Measurements from ENCODE around the gene OIP5.
"Not testable (repeated sequence)": the region's sequence is repeated elsewhere in the genome, so short reads cannot be mapped to it uniquely, and the experiment has no call there.

Gene OIP5

DNA sequence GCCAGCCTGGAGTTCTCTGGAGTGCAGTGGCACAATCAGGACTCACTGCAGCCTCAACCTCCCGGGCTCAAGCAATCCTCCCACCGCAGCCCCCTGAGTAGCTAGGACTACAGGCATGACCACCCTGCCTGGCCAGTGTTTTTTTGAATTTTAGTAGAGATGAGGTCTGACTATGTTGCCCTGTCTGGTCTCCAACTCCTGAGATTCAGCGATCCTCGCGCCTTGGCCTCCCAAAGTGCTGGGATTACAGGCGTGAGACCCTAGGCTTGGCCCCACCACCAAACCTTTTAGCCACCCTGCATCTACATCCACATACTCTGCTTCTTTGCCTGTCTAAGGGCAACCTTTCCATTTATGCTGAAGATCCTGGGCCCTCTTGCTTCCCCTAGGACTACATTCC is 4.7 kb upstream of the OIP5 start:
- Histone ChIP-seq H3K4me1 (ENCODE audit: control insufficient read depth, insufficient read depth, low read length, poor library complexity, severe bottlenecking) (peaks cover 3% of the 10 kb centered on the region), H3K4me3 (ENCODE audit: insufficient read depth, low read depth, low read length, poor library complexity, severe bottlenecking) (no peak overlapping the region), H3K9me3 (ENCODE audit: control insufficient read depth, low read length) (no peaks in the 10 kb centered on the region), H3K36me3 (ENCODE audit: control insufficient read depth, insufficient read depth, low read length) (no peaks in the 10 kb centered on the region), H3K27me3 (replicated peaks; ENCODE audit: control insufficient read depth, insufficient read depth, low read length, poor library complexity, severe bottlenecking) (no peaks in the 10 kb centered on the region), H3K27ac (ENCODE audit: insufficient read depth, low read length, poor library complexity, severe bottlenecking) (no peak overlapping the region)
- no peak for DNase-seq

- Histone ChIP-seq H3K36me3 (ENCODE audit: control insufficient read depth, insufficient read depth, low read length) (no peaks in the 10 kb centered on the region), H3K4me3 (ENCODE audit: insufficient read depth, low read depth, low read length, poor library complexity, severe bottlenecking) (no peak overlapping the region), H3K4me1 (ENCODE audit: control insufficient read depth, insufficient read depth, low read length, poor library complexity, severe bottlenecking) (peaks cover 3% of the 10 kb centered on the region), H3K27me3 (replicated peaks; ENCODE audit: control insufficient read depth, insufficient read depth, low read length, poor library complexity, severe bottlenecking) (no peaks in the 10 kb centered on the region), H3K9me3 (ENCODE audit: control insufficient read depth, low read length) (no peaks in the 10 kb centered on the region), H3K27ac (ENCODE audit: insufficient read depth, low read length, poor library complexity, severe bottlenecking) (no peak overlapping the region)
- DNase-seq: no peak
These were observed 4.2 kb upstream of the OIP5 start for GRCh38 chr15:41336549-41336948.

- H3K36me3 ChIP-seq (ENCODE audit: control insufficient read depth, insufficient read depth, low read length): no peaks in the 10 kb centered on the region
- peaks cover 3% of the 10 kb centered on the region for H3K4me1 ChIP-seq (ENCODE audit: control insufficient read depth, insufficient read depth, low read length, poor library complexity, severe bottlenecking)
- DNase-seq: no peak
- no peaks in the 10 kb centered on the region for H3K9me3 ChIP-seq (ENCODE audit: control insufficient read depth, low read length)
- peak overlapping the region; percentile 81 for H3K4me3 ChIP-seq (ENCODE audit: insufficient read depth, low read depth, low read length, poor library complexity, severe bottlenecking)
- no peaks in the 10 kb centered on the region for H3K27me3 ChIP-seq (replicated peaks; ENCODE audit: control insufficient read depth, insufficient read depth, low read length, poor library complexity, severe bottlenecking)
- no peak overlapping the region for H3K27ac ChIP-seq (ENCODE audit: insufficient read depth, low read length, poor library complexity, severe bottlenecking)
These were observed 2.1 kb upstream of the OIP5 start for GRCh38 chr15:41334293-41335120.

DNA sequence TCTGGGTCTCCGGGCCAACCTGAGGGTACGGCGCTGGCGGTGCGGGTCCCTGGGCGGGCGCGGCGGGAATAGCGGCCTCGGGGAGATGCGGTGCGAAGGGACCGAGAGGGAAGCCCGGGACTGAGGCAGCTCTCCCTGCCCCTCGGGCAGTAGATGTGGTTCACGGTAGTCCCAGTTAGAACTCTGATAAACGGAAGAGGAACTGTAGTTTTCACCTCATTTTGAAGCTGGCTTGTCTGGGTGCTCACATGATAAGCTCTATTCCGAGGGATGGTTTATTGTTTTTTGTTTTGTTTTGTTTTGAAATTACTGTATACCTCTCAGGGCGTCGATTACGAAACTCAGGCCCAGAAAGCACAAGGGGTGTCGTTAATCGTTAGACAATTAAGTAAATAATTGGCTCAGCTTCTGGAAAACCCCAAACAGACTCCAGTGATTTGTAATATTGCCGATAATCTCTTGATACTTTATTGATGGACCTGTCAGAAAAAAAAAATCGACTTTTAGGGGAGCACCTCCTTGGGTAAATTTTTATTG is 703 bp upstream of the OIP5 start:
- no peaks in the 10 kb centered on the region for H3K27me3 ChIP-seq (replicated peaks; ENCODE audit: control insufficient read depth, insufficient read depth, low read length, poor library complexity, severe bottlenecking)
- H3K36me3 ChIP-seq (ENCODE audit: control insufficient read depth, insufficient read depth, low read length): no peaks in the 10 kb centered on the region
- H3K27ac ChIP-seq (ENCODE audit: insufficient read depth, low read length, poor library complexity, severe bottlenecking): peak overlapping the region; percentile 43
- peaks cover 3% of the 10 kb centered on the region for H3K4me1 ChIP-seq (ENCODE audit: control insufficient read depth, insufficient read depth, low read length, poor library complexity, severe bottlenecking)
- H3K4me3 ChIP-seq (ENCODE audit: insufficient read depth, low read depth, low read length, poor library complexity, severe bottlenecking): peak overlapping the region; percentile 81
- DNase-seq: no peak
- no peaks in the 10 kb centered on the region for H3K9me3 ChIP-seq (ENCODE audit: control insufficient read depth, low read length)

- Histone ChIP-seq H3K27ac (ENCODE audit: insufficient read depth, low read length, poor library complexity, severe bottlenecking) (peak overlapping the region; percentile 4), H3K36me3 (ENCODE audit: control insufficient read depth, insufficient read depth, low read length) (no peaks in the 10 kb centered on the region), H3K4me1 (ENCODE audit: control insufficient read depth, insufficient read depth, low read length, poor library complexity, severe bottlenecking) (peaks cover 3% of the 10 kb centered on the region)
These were observed 578 bp downstream of the OIP5 start for GRCh38 chr15:41331833-41332193.

DNA sequence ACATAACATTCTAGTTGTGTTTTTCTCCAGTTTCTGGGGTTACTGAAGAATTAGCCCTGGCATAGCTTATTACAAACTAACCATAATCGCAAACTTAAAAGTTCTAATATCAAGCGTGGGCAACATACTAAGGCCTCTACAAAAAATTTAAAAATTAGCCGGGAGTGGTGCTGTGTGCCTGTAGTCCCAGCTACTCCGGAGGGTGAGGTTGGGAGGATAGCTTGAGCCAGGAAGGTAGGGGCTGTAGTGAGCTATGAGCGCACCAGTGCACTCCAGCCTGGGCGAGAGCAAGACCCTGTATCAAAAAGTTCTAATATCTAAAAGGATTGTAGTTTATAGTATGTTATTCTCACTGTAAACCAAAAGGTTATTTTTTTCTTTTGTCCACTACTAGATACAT is 1.1 kb downstream of the OIP5 start:
- Histone ChIP-seq H3K9me3 (ENCODE audit: control insufficient read depth, low read length) (no peaks in the 10 kb centered on the region), H3K27ac (ENCODE audit: insufficient read depth, low read length, poor library complexity, severe bottlenecking) (no peak overlapping the region), H3K36me3 (ENCODE audit: control insufficient read depth, insufficient read depth, low read length) (no peaks in the 10 kb centered on the region), H3K27me3 (replicated peaks; ENCODE audit: control insufficient read depth, insufficient read depth, low read length, poor library complexity, severe bottlenecking) (no peaks in the 10 kb centered on the region), H3K4me1 (ENCODE audit: control insufficient read depth, insufficient read depth, low read length, poor library complexity, severe bottlenecking) (peaks cover 3% of the 10 kb centered on the region), H3K4me3 (ENCODE audit: insufficient read depth, low read depth, low read length, poor library complexity, severe bottlenecking) (no peak overlapping the region)
- no peak for DNase-seq

More at GRCh38 chr15:41331833-41332193, 578 bp downstream of the OIP5 start:
- peak overlapping the region; percentile 81 for H3K4me3 ChIP-seq (ENCODE audit: insufficient read depth, low read depth, low read length, poor library complexity, severe bottlenecking)
- DNase-seq: no peak
- no peaks in the 10 kb centered on the region for H3K9me3 ChIP-seq (ENCODE audit: control insufficient read depth, low read length)
- no peaks in the 10 kb centered on the region for H3K27me3 ChIP-seq (replicated peaks; ENCODE audit: control insufficient read depth, insufficient read depth, low read length, poor library complexity, severe bottlenecking)

- DNase-seq: no peak
- Histone ChIP-seq H3K4me1 (ENCODE audit: control insufficient read depth, insufficient read depth, low read length, poor library complexity, severe bottlenecking) (no peaks in the 10 kb centered on the region), H3K36me3 (ENCODE audit: control insufficient read depth, insufficient read depth, low read length) (no peaks in the 10 kb centered on the region), H3K9me3 (ENCODE audit: control insufficient read depth, low read length) (no peaks in the 10 kb centered on the region), H3K27me3 (replicated peaks; ENCODE audit: control insufficient read depth, insufficient read depth, low read length, poor library complexity, severe bottlenecking) (no peaks in the 10 kb centered on the region), H3K4me3 (ENCODE audit: insufficient read depth, low read depth, low read length, poor library complexity, severe bottlenecking) (no peak overlapping the region), H3K27ac (ENCODE audit: insufficient read depth, low read length, poor library complexity, severe bottlenecking) (no peak overlapping the region)
These were observed 8.8 kb downstream of the OIP5 start for GRCh38 chr15:41323611-41324010.

GRCh38 chr15:41320805-41321330 is 11.5 kb downstream of the OIP5 start:
- not testable (repeated sequence) for H3K4me3 ChIP-seq (ENCODE audit: insufficient read depth, low read depth, low read length, poor library complexity, severe bottlenecking); H3K27ac ChIP-seq (ENCODE audit: insufficient read depth, low read length, poor library complexity, severe bottlenecking); H3K4me1 ChIP-seq (ENCODE audit: control insufficient read depth, insufficient read depth, low read length, poor library complexity, severe bottlenecking); H3K36me3 ChIP-seq (ENCODE audit: control insufficient read depth, insufficient read depth, low read length); DNase-seq; H3K9me3 ChIP-seq (ENCODE audit: control insufficient read depth, low read length); H3K27me3 ChIP-seq (replicated peaks; ENCODE audit: control insufficient read depth, insufficient read depth, low read length, poor library complexity, severe bottlenecking)

- Histone ChIP-seq H3K9me3 (ENCODE audit: control insufficient read depth, low read length) (no peaks in the 10 kb centered on the region), H3K4me3 (ENCODE audit: insufficient read depth, low read depth, low read length, poor library complexity, severe bottlenecking) (no peak overlapping the region), H3K4me1 (ENCODE audit: control insufficient read depth, insufficient read depth, low read length, poor library complexity, severe bottlenecking) (no peaks in the 10 kb centered on the region), H3K27ac (ENCODE audit: insufficient read depth, low read length, poor library complexity, severe bottlenecking) (no peak overlapping the region), H3K27me3 (replicated peaks; ENCODE audit: control insufficient read depth, insufficient read depth, low read length, poor library complexity, severe bottlenecking) (no peaks in the 10 kb centered on the region), H3K36me3 (ENCODE audit: control insufficient read depth, insufficient read depth, low read length) (no peaks in the 10 kb centered on the region)
- no peak for DNase-seq
These were observed 23.0 kb downstream of the OIP5 start for GRCh38 chr15:41309226-41309905.

- no peaks in the 10 kb centered on the region for H3K27me3 ChIP-seq (replicated peaks; ENCODE audit: control insufficient read depth, insufficient read depth, low read length, poor library complexity, severe bottlenecking)
- H3K27ac ChIP-seq (ENCODE audit: insufficient read depth, low read length, poor library complexity, severe bottlenecking): no peak overlapping the region
- DNase-seq: no peak
- no peaks in the 10 kb centered on the region for H3K4me1 ChIP-seq (ENCODE audit: control insufficient read depth, insufficient read depth, low read length, poor library complexity, severe bottlenecking)
- no peaks in the 10 kb centered on the region for H3K36me3 ChIP-seq (ENCODE audit: control insufficient read depth, insufficient read depth, low read length)
- no peak overlapping the region for H3K4me3 ChIP-seq (ENCODE audit: insufficient read depth, low read depth, low read length, poor library complexity, severe bottlenecking)
- no peaks in the 10 kb centered on the region for H3K9me3 ChIP-seq (ENCODE audit: control insufficient read depth, low read length)
These were observed 24.7 kb downstream of the OIP5 start for GRCh38 chr15:41307679-41308078.
